Smooth muscle cell (in vitro differentiated cells): Measurements from ENCODE around the gene UNC50. TPM values are rescaled to one million over a fixed set of nuclear protein-coding genes. Genes with fewer than 3 reads are reported as not detected.

Experiments
- DNase-seq: peaks from one replicate; lab custom pipeline; 2025; ENCODE audit not compliant: unreplicated experiment; lab: John Stamatoyannopoulos, UW
- H2AFZ ChIP-seq: fragments of 200-600 bp; sonication (generic); 2 replicates; pipeline ENCODE4 v1.6.0; 2016; ENCODE audit warnings: antibody characterized with exemption, low read depth, mild to moderate bottlenecking
- H3F3A ChIP-seq: fragments of 200-600 bp; sonication (generic); 2 replicates; pipeline ENCODE4 v1.6.0; 2017; ENCODE audit warnings: antibody characterized with exemption, low read depth
- H3K27ac ChIP-seq: fragments of 200-600 bp; sonication (generic); 2 replicates; pipeline ENCODE4 v1.5.1; 2016; ENCODE audit warnings: low read depth, mild to moderate bottlenecking
- H3K27me3 ChIP-seq: fragments of 200-600 bp; sonication (generic); 2 replicates; pipeline ENCODE4 v1.6.1; 2016; ENCODE audit warnings: low read depth, mild to moderate bottlenecking
- H3K36me3 ChIP-seq: fragments of 200-600 bp; sonication (generic); 2 replicates; pipeline ENCODE4 v1.5.1; 2016; ENCODE audit warnings: low read depth
- H3K4me1 ChIP-seq: fragments of 200-600 bp; sonication (generic); 2 replicates; pipeline ENCODE4 v1.5.1; 2016; ENCODE audit warnings: low read depth
- H3K4me2 ChIP-seq: fragments of 200-600 bp; sonication (generic); 2 replicates; pipeline ENCODE4 v1.6.0; 2016; ENCODE audit warnings: mild to moderate bottlenecking
- H3K4me3 ChIP-seq: fragments of 200-600 bp; sonication (generic); 2 replicates; pipeline ENCODE4 v1.5.1; 2016; ENCODE audit warnings: mild to moderate bottlenecking
- H3K79me2 ChIP-seq: fragments of 200-600 bp; sonication (generic); 2 replicates; pipeline ENCODE4 v1.6.0; 2016; ENCODE audit warnings: low read depth, mild to moderate bottlenecking
- H3K9ac ChIP-seq: fragments of 200-600 bp; sonication (generic); 2 replicates; pipeline ENCODE4 v1.6.0; 2016; ENCODE audit warnings: low read depth
- H3K9me3 ChIP-seq: fragments of 200-600 bp; sonication (generic); replicated peaks from 2 replicates; pipeline ENCODE4 v1.5.1; 2016; ENCODE audit warnings: low read depth
- H4K20me1 ChIP-seq: fragments of 200-600 bp; sonication (generic); 2 replicates; pipeline ENCODE4 v1.6.0; 2016; ENCODE audit warnings: low read depth
- WGBS: methylation state at CpG from one replicate; pipeline ENCODE4 v1.1.7; 2016; ENCODE audit warnings: low lambda C conversion rate; 5-methylcytosine and 5-hydroxymethylcytosine counted together
- polyA plus RNA-seq: library from polyadenylated mRNA; unstranded; fragments of >200 nt; fragmentation: Nextera tagmentation; extraction: Ambion mirVana; gene quantifications from 2 replicates; pipeline ENCODE4 v1.2.1, GENCODE V29; 2016
- total RNA-seq: library from RNA; depleted of rRNA; stranded (reverse); fragments of >200 nt; gene quantifications from 2 replicates; pipeline ENCODE4 v1.2.3, GENCODE V29; 2014
- TF ChIP-seq, protein P1 (sequence below): fragments of 200-600 bp; sonication (generic); IDR thresholded peaks from 2 replicates; pipeline ENCODE4 v1.5.1; 2017; ENCODE audit warnings: borderline replicate concordance, mild to moderate bottlenecking, antibody characterized with exemption; ENCODE audit not compliant: insufficient read depth, poor library complexity, severe bottlenecking

Gene UNC50
- total and polyA plus RNA-seq, 2 experiments from 2014 or later = 52.2 to 59.2 TPM

DNA sequence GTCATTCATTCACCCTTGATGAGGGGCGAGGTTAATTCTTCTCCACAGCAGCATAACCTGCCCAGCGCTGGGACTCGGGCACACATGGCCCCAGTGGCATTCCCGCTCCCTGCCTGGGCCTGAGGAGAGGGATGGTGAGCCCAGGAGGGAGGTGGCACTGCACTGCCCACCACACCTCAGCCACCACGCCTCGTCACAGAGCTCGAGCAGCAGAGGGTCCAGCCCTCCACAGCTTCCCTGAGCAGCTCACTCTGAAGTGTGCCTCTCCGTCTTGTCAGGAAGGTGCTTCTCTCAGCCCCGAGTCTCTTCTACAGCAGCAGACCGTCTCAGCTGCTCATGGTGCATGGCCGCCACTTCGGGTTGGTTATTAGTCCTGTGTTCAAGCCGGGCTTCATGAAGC is 35.0 kb upstream of the UNC50 start:
- Histone ChIP-seq H4K20me1 (no peaks in the 10 kb centered on the region), H3K27ac (no peak overlapping the region), H3K9ac (no peak overlapping the region), H3K79me2 (no peaks in the 10 kb centered on the region), H3K36me3 (no peaks in the 10 kb centered on the region), H3K27me3 (no peaks in the 10 kb centered on the region), H3K4me3 (no peak overlapping the region), H2AFZ (no peak overlapping the region), H3K4me1 (no peaks in the 10 kb centered on the region), H3K4me2 (no peak overlapping the region), H3K9me3 (no peaks in the 10 kb centered on the region), H3F3A (no peaks in the 10 kb centered on the region)
- 96% methylated on average over 13 of the region's 13 CpGs for WGBS
- TF ChIP-seq, protein P1, sequence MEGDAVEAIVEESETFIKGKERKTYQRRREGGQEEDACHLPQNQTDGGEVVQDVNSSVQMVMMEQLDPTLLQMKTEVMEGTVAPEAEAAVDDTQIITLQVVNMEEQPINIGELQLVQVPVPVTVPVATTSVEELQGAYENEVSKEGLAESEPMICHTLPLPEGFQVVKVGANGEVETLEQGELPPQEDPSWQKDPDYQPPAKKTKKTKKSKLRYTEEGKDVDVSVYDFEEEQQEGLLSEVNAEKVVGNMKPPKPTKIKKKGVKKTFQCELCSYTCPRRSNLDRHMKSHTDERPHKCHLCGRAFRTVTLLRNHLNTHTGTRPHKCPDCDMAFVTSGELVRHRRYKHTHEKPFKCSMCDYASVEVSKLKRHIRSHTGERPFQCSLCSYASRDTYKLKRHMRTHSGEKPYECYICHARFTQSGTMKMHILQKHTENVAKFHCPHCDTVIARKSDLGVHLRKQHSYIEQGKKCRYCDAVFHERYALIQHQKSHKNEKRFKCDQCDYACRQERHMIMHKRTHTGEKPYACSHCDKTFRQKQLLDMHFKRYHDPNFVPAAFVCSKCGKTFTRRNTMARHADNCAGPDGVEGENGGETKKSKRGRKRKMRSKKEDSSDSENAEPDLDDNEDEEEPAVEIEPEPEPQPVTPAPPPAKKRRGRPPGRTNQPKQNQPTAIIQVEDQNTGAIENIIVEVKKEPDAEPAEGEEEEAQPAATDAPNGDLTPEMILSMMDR = no peak
- DNase-seq = no peak

DNA sequence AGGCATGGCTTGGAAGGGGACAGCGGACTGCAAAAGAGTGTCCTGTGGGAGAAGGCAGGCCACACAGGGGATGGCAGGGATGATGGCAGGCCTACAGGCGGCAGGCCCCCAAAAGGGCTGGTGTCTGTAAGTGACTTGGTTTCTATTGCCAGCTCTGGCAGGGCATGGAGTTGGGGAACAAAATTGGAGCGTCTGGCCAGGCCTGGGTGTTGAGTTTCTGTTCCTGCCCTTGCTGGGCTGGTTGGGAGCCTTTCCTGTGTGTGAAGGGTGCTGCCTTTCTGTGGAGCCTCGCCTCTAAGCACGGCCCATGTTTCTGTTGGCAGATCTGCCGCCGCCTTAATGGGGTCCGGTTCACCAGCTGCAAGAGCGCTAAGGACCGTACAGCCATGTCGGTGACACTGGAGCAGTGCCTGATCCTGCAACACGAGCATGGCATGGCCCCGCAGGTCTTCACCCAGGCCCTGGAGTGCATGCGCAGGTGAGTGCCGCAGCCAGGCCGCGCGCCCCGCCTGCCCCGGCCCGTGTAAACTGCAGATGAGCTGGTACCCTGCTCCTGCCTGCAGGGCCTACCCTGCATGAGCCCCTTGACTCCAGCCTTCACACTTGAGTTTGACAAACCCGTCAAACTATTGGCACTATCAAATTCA is 31.6 kb upstream of the UNC50 start:
- Histone ChIP-seq H3K4me2 (no peak overlapping the region), H3K27ac (no peak overlapping the region), H3K79me2 (no peaks in the 10 kb centered on the region), H3K27me3 (no peaks in the 10 kb centered on the region), H3F3A (no peaks in the 10 kb centered on the region), H3K9ac (no peak overlapping the region), H3K9me3 (no peaks in the 10 kb centered on the region), H2AFZ (no peak overlapping the region), H3K4me3 (no peak overlapping the region), H3K4me1 (no peaks in the 10 kb centered on the region), H4K20me1 (no peaks in the 10 kb centered on the region), H3K36me3 (peaks cover 3% of the 10 kb centered on the region)
- TF ChIP-seq, protein P1 = no peak
- WGBS = 98% methylated on average over 20 of the region's 22 CpGs
- DNase-seq = no peak

DNA sequence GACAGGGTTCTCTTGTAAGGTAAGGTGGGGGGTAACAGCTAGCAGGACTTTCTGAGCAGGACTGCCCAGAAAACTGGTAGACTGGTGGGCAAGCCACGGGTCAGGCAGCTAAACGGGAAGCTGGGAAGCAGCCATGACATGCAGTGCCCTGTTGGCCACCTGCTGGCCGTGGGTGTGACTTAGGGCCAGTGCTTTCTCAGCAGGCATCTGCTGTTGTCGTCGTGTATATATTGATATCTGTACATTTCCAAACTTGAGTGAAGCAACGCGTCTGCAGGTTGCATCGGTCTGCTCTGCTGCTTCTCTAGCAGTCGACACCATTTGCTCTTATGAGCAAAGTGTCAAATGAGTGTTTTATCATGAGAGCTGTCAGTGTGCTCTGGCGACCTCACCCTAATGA is 31.1 kb upstream of the UNC50 start:
- no peaks in the 10 kb centered on the region for H3K79me2 ChIP-seq
- TF ChIP-seq, protein P1 = no peak
- no peak overlapping the region for H3K27ac ChIP-seq
- H3K4me3 ChIP-seq = no peak overlapping the region
- DNase-seq = no peak
- no peak overlapping the region for H2AFZ ChIP-seq
- 87% methylated on average over 10 of the region's 10 CpGs for WGBS
- H3K4me2 ChIP-seq = no peak overlapping the region
- H3K27me3 ChIP-seq = no peaks in the 10 kb centered on the region
- no peaks in the 10 kb centered on the region for H3F3A ChIP-seq
- H3K4me1 ChIP-seq = no peaks in the 10 kb centered on the region
- H3K9me3 ChIP-seq = no peaks in the 10 kb centered on the region
- H3K9ac ChIP-seq = no peak overlapping the region
- no peaks in the 10 kb centered on the region for H4K20me1 ChIP-seq
- H3K36me3 ChIP-seq = peaks cover 4% of the 10 kb centered on the region

DNA sequence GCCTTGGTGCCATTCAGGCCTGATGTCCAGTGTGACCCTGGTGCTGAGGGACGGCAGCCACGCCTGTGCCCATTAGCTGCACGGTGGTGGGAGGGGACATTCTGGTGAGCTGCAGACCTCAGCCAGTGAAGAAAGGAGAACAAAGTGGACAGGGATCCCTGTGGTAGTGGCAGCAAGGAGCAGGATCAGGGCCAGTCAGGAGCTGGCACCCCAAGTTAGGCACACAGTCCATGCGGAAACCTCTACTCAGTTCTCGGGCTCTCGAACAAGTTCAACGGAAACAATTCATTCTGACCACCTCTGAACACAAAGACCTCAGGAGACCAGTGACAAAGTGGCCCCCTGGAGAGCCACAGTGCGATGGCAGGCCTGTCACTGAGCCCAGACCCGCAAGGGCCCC is 30.2 kb upstream of the UNC50 start:
- WGBS = 98% methylated on average over 9 of the region's 9 CpGs
- Histone ChIP-seq H3K9me3 (no peaks in the 10 kb centered on the region), H3K9ac (no peak overlapping the region), H3K27ac (no peak overlapping the region), H3K4me1 (no peaks in the 10 kb centered on the region), H3K36me3 (peaks cover 4% of the 10 kb centered on the region), H3K79me2 (no peaks in the 10 kb centered on the region), H2AFZ (no peak overlapping the region), H3K27me3 (no peaks in the 10 kb centered on the region), H3F3A (no peaks in the 10 kb centered on the region), H3K4me2 (no peak overlapping the region), H4K20me1 (no peaks in the 10 kb centered on the region), H3K4me3 (no peak overlapping the region)
- no peak for DNase-seq
- TF ChIP-seq, protein P1 = no peak
